Measurements from ENCODE around the gene LYZL1.
"Not testable (repeated sequence)": the region's sequence is repeated elsewhere in the genome, so short reads cannot be mapped to it uniquely, and the experiment has no call there.

LYZL1 gene

DNA sequence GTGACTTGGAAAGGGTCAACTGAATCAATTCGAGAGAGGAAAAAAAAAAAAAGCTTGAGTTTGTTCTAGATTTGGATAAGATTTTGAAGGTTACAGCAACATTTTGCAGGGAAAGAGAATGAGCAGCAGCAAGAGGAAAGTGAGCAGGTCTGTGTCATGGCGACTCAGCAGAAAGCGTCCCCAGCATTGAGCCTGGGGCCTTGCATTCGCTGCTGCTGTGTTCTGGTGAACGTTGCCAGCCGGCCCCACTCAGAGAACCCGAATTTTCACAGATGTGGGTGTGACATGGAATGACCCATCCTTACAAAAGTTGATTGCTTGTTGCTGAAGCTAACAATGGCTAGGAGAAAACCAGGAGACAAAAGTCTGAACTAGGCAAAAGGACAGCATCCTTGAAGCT, 21.6 kb downstream of the LYZL1 start:
- DNase-seq = not testable (repeated sequence)

DNA sequence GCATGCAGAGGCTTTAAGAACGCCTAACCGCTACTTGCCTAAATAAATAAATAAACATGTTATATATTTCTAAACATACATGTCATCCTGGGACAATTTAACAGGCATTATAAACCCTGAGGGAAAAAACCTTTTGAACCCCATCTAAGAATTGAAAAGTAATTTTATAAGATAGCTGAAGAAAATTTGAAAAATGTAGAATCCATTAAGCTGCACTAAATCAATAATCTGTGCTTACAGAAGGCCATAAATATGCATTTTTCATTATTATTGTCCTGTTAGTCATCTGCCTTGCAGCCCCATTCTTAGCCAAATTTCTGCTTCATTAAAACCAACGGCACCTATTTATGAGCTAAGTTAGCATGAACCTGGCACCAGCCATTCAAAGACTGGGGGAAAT, 24.2 kb downstream of the LYZL1 start:
- DNase-seq = no peak

DNA sequence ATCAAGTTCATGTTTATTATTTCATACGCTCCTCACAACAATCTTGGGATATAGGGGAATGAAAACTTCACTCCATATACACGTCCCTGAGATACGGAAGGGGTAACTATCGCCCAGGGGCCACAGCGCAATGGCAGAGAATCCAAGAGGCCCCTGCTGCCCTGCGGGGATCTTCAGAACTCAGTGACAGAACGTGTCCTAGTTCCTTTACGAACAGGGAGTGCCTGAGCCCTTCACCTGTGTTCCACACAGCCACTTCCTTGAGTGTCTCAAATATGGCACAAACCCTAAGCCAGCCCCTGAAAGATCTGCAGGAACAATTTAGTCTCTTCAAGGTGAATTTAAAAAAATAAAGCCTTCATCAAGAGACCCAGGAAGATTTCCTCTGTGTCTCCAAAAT, 25.9 kb downstream of the LYZL1 start:
- no peak for DNase-seq

DNA sequence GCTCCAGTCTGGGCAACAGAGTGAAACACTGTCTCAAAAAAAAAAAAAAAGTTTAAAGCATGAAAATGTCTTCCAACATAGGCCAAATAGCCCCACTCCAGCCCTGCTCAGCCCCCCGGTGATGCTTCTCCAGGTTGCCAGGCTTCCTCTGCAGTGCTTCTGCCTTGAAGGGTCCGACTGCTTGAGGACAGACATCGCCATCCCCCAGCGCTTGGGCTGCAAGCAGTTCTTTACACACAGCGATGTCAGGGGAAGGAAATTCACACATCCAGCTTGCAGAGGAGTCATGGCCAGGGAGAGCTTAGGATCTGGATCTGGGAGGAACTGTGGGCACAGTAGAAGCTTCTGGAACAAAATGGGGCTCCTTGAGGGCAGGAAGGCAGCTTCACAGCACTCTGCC, 26.9 kb downstream of the LYZL1 start:
- no peak for DNase-seq

DNA sequence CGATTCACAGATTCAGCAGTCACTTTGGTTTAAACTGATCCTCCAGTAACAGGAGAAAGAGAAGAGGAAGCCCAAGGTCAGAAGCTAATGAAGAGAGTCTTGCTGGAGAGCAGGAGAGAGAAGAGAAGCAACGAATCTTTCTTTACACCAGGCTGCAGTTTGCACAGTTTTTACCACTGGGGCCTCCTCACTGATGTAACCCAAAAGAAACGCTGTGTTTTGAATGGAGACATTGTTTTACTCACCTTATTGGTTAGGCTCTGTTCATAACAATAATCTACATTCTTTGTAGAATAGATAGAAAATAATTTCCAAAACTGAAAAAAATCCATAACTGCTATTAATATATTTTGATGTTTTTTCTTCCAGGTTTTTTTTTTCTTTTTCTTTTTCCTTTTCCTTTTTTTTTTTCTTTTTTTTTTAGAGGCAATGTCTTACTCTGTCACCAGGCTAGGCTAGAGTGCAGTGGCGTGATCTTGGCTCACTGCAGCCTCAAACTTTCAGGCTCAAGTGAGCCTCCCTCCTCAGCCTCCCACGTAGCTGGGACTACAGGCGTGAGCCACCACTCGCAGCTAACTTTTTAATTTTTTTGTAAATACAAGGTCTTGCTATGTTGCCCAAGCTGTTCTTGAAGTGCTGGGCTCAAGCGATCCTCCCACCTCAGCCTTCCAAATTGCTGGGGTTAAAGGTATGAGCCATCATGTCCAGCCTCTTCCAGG, 27.6 kb downstream of the LYZL1 start:
- no peak for DNase-seq

DNA sequence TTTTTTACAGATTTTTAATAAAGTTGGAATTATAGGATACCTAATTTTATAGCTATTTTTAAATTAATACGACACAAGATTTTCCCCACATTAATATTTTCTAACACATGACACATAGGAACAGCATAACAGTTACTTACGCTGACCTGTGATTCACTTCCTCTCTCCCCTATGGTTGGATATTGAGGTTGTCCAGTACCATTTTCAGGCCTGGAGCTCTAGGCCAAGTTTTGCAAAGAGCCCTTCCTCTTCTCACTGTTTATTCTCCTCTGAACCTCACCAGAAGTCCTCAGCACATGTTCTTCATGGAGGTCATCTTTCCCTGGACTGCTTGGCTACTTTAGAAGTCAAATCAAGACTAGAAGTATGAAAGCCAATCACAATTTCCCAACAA, 28.2 kb downstream of the LYZL1 start:
- no peak for DNase-seq

DNA sequence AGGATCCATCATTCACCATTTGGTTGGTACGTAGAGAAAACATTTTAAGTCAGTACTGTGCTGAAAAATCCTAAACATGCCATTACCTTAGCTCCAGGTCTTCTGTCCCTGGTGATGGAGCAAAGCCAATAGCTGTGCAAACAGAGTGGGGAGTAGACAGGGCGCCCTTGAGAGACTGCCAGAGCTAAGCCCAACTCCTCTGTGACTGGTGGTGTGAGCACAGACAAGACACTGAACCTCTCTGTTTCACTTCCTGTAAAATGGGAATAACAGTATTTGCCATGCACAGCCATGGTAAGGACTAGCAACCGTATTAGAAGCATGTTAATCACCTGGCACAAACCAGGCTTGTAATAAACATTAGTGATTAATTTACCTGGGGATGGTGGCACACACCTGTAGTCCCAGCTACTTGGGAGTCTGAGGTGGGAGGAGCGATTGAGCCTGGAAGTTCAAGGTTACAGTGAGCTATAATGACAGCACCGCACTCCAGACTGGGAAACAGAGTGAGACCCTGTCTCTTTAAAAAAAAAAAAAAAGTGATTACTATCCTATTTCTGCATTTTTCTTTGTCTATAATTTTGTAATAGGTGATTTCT, 28.7 kb downstream of the LYZL1 start:
- DNase-seq = no peak

DNA sequence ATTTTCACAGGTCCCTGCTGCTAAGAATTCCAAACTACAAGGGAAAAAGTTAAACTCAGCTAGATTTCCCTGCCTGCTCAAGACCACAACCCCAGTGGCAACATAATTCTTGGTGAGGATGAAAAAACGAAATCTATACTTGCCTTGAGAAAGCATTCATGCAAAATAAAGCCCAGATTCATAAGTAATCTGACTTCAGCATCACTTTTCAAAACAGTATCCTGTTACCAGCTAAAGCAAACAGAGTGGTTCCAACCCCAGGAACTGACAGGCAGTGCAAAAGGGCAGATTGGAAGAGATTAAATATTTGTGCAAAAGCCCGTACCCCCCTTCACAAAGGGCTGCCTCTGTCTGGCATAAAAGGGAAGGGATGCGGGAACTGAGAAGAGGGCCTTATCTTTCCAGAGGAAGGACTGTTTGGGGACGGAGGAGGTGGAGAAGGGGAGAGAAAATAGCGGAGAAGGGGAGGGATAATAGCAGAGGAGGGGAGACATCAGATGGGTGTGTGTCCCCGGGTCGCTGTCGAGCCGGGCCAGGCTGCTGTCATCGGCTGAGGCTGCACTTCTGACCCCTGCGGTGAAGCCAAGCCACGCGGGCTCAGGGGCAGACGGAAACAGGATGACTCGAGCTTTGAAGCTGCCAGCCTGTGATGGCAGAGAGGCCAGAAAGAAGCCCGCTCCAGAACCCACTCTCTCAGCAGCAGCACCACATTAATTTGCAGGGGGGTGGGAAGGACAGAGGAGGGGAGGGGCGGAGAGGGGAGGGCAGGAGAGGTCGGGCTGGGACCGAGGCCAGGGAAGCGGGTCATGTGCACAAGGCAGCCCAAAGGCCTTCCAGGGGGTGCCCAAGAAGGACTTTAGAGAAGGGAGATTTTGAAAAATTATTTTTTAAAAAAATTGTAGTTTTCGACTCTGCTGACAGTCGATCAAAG, 29.5 kb downstream of the LYZL1 start:
- not testable (repeated sequence) for DNase-seq

DNA sequence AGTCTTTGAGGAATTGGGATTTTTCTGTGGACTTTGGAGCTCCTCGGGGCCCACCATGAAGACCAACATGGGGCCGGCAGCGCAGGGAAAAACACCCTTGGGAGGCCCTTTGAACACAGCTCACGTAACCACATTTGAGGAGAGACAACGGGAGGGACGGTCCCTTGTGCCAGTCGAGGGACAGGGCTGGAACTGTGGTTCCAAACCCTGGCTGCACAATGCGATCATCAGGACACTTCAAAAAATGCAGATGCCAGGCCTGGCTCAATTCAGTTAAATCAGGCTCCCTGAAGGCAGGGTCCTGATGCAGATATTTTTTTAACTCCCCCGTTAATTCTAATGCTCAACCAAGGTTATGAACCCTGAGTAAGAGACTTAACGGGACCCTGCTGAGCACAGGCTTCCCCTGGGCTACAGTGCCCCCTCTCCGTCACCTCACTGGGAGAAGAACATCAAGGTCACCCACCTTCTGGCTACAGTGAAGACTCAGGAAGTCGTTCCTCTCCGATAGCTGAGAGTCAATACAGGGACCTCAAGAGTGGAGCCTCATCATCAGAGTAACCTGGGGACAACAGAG, 30.4 kb downstream of the LYZL1 start:
- no peak for DNase-seq

DNA sequence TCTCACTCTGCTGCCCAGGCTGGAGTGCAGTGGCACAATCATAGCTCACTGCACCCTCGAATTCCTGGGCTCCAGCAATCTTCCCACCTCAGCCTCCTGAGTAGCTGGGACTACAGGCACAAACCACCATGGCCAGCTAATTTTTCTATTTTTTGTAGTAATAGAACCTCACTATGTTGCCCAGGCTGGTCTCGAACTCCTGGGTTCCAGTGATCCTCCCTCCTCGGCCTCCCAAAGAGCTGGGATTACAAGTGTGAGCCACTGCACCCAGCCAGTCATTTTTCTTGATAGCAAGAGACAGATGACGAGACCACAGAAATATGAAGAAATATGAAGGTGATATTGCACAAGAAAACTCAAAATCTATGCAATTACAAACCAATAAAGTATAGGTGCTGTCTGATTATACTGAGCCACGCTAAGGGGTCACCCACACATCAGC, 31.8 kb downstream of the LYZL1 start:
- DNase-seq = not testable (repeated sequence)

DNA sequence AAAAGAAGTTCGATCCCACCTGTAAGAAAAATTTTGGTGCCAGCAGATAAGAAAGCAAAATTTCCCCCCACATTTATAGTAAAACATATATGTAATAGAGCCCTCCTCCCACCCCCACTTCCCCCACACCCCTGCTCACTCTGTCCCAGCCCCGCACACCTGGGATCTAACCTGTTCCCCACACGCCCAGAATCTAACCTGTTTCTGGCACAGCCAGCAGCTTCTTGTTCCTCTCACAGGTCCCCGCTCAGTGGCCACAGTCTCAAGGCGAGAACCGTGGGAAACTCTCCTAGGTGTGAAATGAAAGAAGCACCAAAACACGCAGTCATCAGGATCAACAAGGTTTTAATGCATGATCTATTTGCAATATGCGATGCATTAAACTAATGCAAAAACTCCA, 32.8 kb downstream of the LYZL1 start:
- no peak for DNase-seq

DNA sequence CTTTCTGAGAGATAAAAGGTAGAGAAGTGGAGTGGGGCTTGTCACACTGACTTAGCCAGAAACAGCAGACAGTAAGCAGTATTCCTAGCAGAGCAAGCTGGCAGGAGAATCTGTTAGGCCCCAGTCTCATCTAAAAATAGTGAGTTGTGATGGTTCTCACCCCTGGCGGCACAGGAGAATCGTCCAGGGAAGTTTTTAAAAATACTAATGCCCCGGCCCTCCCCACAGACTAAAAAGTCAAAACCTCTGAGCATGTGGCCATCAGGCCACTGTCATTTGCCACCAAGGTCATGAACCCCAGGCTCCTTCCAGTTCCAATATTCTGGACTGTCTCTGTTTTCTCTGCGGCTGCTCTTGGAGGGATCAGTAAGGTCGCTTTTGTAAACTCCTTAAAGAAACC, 34.0 kb downstream of the LYZL1 start:
- no peak for DNase-seq

DNA sequence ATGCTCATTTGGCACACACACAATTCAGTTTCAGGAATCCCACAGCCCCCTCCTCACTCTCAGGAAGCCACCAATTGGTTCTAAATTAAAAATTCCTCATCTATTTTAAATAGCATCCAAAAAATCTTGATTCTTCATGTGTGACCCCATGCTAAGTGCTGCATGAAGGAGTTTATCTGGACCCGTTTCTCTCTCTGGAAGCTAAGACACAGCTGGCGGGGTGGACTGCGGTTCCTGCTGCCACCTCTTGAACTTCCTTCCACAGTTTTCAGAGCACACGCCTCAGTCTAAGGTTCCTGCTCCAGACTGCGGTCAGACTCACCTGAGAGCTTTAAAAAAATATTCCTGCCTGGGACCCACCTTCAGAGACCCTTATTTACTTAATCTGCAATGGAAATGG, 34.5 kb downstream of the LYZL1 start:
- DNase-seq = no peak

DNA sequence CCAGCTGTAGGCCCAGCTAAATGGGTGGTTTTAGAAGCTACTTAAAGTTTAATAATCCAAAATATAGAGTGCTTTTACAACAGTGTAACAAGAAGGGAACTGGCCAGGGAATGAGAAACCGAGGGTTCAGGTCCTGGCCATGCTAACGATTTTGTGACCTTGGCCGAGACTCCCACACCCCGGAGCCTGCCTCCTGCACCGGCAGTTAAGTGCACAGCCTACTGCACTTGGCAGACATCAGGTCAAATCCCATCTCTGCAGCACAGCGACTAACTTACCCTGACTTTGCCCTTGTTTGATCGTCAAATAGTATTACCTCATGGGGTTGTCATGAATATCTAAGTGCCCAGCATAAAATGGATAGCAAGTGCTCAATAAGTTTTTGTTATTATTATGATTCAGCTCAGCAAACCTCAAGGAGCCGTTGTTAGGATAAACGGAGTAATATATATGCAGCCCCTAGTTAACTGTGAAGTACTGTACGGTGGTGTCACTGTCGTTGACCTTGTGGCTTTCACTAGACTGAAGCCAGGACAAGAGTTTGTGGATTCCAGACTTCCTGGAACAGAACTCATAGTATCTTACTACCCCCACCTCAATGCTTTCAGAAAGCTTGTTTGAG, 35.5 kb downstream of the LYZL1 start:
- DNase-seq = no peak

DNA sequence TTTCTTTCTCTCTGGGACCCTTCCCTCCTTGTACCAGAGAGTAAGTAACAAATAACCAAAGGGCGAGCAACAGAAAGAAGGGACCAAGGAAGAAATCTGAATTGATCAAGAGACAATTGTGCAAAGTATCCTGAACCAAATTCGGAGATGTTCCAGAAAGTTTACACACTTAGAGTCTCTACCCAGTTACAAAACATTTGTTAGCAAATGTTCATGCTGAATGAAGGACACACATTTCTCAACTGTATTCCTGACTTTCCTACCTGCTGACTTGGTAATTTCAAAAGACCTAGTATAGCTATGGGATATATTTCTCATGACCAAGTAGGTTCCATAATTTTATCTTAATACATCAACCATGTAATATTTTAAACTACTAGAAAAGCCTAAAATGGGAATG, 37.4 kb downstream of the LYZL1 start:
- DNase-seq = no peak

DNA sequence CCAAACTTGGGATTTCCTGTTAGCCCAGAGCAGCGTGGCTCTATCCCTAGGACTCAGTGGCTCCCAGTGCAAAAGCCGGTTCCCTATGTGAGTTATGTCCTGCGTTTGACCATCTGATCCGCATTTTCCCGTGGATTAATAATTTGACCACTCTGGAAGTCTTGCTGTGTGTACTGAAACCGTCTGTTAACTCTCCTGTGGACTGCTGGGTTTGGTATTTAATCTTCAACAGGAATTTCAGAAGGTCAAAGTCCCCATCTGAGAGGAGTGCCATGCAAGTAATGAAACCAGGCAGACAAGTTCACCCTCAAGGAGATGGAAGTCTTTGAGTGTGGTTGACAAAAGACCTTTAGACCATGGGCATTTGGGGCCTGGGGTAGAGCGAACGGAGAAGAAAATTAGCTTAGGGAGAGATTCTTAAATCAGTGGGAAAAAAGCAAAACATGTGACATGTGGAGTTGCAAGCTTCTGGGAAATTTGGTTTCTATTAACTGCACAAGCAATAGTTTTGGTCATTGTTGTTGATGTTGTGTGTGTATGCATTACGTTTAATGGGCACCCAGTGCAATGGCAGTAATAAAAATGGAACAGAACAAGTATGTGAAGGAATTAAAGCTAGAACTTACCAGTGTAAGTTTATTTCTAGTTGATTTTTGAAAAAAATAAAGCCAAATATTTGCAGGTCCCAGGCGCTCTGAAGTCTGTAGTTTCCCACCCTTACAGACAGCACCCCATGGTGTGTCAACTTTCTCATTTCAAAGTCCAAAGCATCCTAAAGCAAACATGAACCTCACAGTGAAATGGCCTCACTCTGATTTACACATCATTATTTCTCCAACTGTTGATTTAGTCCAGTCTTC, 38.2 kb downstream of the LYZL1 start:
- no peak for DNase-seq

DNA sequence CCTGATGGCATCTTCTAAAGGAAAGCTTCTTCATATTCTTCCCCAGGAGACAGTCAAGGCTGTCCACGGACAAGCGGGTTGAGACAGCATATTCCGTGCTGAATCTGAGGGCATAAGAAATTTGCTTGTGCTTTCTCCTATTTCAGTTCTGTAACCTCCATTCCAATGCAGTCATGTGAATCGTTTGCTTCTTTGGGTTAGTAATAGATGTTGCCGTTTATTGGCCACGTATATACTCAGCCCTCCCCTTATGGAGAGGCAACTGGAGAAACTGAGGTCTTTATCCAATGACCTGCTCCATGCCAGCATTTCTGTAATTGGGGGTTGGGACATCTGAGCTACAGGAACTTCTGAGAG, 38.9 kb downstream of the LYZL1 start:
- no peak for DNase-seq

DNA sequence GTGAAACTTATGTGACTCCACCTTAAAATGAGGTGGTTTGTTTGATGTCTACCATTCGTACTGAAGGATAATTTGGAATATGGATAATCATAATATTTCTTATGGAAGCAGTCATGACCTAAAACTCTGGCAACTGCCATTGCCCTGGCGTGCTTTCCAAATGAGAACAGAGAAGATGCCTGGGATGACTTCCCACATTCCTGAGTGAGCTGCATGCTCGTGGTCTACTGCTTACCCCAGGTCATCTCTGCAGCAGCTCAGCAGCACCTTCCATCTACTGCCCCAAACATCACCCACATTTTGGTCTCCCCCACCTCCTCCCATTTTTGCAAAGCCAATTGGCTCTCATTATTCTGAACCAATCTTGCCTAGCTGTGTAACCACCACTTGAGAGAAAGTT, 40.1 kb downstream of the LYZL1 start:
- no peak for DNase-seq

DNA sequence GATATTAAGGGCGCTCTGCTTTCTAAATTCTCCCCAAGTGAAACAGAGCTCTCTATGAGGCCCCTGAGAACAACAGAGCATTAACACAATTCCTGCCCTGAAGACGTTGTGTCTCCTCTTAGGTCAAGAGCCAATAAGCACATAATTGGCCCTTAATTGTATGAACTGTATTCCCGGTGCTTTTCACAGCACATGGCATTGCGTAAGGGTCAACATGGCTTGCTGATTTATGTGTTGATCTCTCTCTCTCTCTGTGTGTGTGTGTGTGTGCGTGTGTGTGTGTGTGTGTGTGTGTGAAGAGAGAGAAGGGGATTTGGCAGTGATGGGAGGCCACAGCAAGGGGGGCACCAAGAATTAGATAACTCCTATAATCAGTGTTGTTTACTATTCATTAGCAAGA, 40.5 kb downstream of the LYZL1 start:
- no peak for DNase-seq

DNA sequence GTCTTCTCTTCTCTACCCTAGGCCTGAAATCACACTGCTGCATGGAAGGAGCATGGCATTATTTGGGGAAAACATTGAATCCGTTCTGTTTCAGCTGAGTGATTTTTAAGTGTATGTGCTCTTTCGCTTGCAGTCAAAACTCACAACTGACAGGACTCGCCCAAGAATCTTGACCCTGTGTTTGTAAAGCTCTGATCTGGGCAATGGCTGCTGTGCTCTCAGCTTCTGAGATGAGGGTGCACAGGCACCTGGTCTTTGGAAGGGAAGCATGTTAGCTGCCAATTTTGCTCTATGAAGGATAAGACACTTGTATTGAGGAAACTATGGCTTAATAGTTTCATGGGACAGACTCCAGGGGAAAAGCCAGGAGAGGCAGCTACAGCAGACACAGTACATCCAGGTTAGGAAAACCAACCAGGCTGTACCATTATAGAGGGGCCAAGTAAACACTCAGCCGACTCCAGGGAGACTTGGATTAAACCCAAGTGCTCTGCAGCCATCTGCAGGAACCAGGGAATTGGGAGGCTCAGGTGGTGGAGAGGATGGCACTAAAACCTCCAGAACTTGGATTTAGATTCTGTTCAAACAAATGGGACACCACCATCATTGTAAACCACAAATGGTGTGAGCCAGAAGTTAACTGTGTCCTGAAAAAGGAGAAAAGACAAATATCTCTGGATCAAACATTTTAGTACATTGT, 43.3 kb downstream of the LYZL1 start:
- no peak for DNase-seq

DNA sequence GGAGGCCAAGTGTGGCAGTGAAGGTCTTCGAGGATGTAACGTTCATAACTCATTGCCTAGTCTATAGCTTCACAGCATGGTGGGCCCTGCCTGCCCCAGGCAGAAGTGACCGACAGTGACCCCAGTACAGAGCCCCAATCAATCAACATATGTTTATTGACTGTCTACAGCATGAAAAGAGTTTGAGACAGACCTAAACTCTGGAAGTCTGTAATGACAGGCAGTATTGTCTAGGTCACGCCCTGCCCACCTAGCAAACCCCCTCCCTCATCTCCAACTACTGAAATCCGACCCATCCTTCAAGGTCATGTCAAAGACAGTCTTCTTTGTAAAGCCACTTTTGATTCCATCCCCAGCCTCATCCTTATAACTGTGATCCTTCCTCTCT, 43.9 kb downstream of the LYZL1 start:
- DNase-seq = no peak

DNA sequence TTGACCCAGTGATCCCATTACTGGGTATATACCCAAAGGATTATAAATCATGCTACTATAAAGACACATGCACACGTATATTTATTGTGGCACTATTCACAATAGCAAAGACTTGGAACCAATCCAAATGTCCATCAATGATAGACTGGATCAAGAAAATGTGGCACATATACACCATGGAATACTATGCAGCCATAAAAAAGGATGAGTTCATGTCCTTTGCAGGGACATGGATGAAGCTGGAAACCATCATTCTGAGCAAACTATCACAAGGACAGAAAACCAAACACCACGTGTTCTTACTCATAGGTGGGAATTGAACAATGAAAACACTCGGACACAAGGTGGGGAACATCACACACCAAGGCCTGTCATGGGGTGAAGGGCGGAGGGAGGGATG, 48.7 kb downstream of the LYZL1 start:
- DNase-seq = not testable (repeated sequence)

All from stimulated activated naive CD4-positive, alpha-beta T cell treated with Interleukin-2 at 50 U/mL for 16 hours (primary cell).